ENCODE results near the gene USHBP1.
"Not testable (repeated sequence)": the region's sequence is repeated elsewhere in the genome, so short reads cannot be mapped to it uniquely, and the experiment has no call there.

Gene USHBP1

GRCh38 chr19:17302391-17303166 is 38.0 kb upstream of the USHBP1 start:
- peak in 1 of 2 donors; percentile 32 for DNase-seq
- Mint-ChIP-seq H3K27ac (no peak overlapping the region), H3K4me3 (peak overlapping the region; percentile 68 to 79), H3K4me1 (peaks cover 49% of the 10 kb centered on the region), H3K27me3 (no peaks in the 10 kb centered on the region), H3K9me3 (no peaks in the 10 kb centered on the region)
- ATAC-seq: no peak

GRCh38 chr19:17300992-17301619 is 36.6 kb upstream of the USHBP1 start:
- Mint-ChIP-seq H3K27me3 (no peaks in the 10 kb centered on the region), H3K27ac (no peak overlapping the region), H3K4me1 (peaks cover 44% of the 10 kb centered on the region), H3K9me3 (no peaks in the 10 kb centered on the region), H3K4me3 (no peak overlapping the region)
- no peak for ATAC-seq
- DNase-seq: no peak

GRCh38 chr19:17296976-17297375 is 32.4 kb upstream of the USHBP1 start:
- Mint-ChIP-seq H3K27ac (peak overlapping the region in 1 of 2 donors; percentile 59), H3K27me3 (no peaks in the 10 kb centered on the region), H3K4me1 (peaks cover 45% of the 10 kb centered on the region), H3K9me3 (no peaks in the 10 kb centered on the region), H3K4me3 (no peak overlapping the region)
- DNase-seq: no peak
- ATAC-seq: no peak

GRCh38 chr19:17296273-17296672 is 31.7 kb upstream of the USHBP1 start:
- Mint-ChIP-seq H3K27me3 (no peaks in the 10 kb centered on the region), H3K27ac (peak overlapping the region in 1 of 2 donors; percentile 57), H3K4me1 (peaks cover 42% of the 10 kb centered on the region), H3K9me3 (no peaks in the 10 kb centered on the region), H3K4me3 (no peak overlapping the region)
- ATAC-seq (no peak), DNase-seq (no peak)

GRCh38 chr19:17295551-17295950 is 31.0 kb upstream of the USHBP1 start:
- H3K9me3 Mint-ChIP-seq, H3K27ac Mint-ChIP-seq, ATAC-seq, H3K4me3 Mint-ChIP-seq, H3K27me3 Mint-ChIP-seq, DNase-seq: not testable (repeated sequence)
- peaks cover 41% of the 10 kb centered on the region for H3K4me1 Mint-ChIP-seq

DNA sequence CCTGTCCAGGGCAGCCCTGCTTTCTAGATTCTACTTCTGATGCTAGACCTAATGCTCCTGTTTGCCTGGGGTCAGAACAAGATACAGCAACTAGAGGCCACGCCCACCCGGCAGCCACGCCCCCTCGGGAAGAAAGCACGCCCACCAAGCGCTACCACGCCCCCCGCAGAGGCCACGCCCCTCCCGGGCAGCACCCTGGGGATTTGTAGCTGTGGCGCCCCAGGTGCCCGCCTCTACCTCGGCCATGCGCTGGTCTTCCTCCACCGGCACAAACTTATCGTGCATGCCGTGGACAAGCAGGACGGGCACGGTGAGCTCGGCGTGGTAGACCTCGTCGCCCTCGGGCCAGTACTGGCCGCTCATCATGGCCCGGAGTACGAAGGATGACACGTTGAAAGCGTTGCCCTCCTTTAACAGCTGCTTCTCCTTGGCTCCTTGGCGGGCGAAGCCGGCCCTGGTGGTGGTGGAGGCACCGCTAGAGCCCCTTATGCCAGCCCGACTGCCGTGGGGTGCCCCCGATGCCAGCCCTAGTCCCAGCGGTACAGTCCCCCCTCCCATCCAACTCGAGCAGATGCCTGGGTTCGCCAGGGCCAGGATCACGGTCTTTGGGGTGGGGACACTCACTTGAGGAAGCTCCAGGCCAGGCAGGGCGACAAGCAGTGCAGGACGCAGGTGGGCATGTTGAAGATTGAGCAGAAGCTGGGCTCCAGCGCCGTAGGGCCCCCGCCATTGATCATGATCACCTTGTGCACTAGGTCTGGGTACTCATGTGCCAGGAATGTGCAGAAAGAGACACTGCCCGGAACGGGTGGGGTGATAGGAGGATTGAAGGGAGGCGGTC is 29.7 kb upstream of the USHBP1 start:
- Mint-ChIP-seq H3K4me1 (peaks cover 41% of the 10 kb centered on the region), H3K4me3 (no peak overlapping the region), H3K27ac (peak overlapping the region in 1 of 2 donors; percentile 33), H3K27me3 (no peaks in the 10 kb centered on the region), H3K9me3 (no peaks in the 10 kb centered on the region)
- DNase-seq (peak; percentile 47 to 56), ATAC-seq (no peak)

DNA sequence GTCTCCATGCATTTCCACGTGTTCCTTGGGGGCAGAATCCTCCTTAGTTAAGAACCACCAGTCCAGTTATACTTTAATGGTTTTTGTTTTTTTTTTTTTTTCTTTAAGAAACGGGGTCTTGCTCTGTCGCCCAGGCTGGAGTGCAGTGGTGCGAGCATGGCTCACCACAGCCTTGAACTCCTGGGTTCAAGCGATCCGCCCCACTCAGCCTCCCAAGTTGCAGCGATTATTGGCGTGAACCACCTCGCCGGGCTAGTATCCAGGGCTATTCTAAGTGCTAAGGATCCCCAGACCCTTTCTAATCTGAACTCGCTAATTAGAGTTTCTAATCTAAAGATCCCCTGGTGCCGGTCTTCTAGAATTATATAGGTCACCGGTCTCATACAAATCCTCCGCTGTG is 29.1 kb upstream of the USHBP1 start:
- no peaks in the 10 kb centered on the region for H3K27me3 Mint-ChIP-seq
- H3K9me3 Mint-ChIP-seq: no peaks in the 10 kb centered on the region
- H3K4me3 Mint-ChIP-seq: no peak overlapping the region
- H3K27ac Mint-ChIP-seq: peak overlapping the region in 1 of 2 donors; percentile 33
- no peak for ATAC-seq
- DNase-seq: no peak
- peaks cover 41% of the 10 kb centered on the region for H3K4me1 Mint-ChIP-seq

GRCh38 chr19:17292301-17293074 is 27.9 kb upstream of the USHBP1 start:
- ATAC-seq (peak; percentile 97), DNase-seq (peak; percentile 83 to 90)
- H3K27ac Mint-ChIP-seq: peak overlapping the region; percentile 61 to 95
- H3K4me1 Mint-ChIP-seq: peaks cover 41% of the 10 kb centered on the region
- H3K4me3 Mint-ChIP-seq: peak overlapping the region; percentile 90 to 94
- H3K27me3 Mint-ChIP-seq: no peaks in the 10 kb centered on the region
- no peaks in the 10 kb centered on the region for H3K9me3 Mint-ChIP-seq

DNA sequence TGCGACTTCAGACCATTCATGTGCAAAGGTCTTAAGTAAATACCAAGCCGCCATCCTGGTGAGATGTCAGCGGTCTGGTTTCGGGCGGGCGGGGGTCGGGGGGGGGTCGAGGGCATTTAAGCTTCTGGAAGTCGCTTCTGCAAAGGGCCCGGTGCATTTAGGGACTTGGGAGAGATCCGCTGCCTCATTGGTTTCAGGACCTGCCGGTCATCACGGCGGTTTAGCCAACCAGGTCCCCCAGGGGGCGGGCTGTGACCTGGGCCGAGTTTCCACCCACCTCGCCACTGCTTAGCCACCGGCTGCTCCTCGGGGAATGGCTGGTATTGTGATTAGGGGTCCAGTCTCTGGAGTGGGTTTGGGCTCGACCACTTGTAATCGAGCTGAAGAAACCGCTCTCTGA is 24.9 kb upstream of the USHBP1 start:
- ATAC-seq (no peak), DNase-seq (peak; percentile 42 to 65)
- Mint-ChIP-seq H3K4me1 (peaks cover 28% of the 10 kb centered on the region), H3K27me3 (no peaks in the 10 kb centered on the region), H3K27ac (no peak overlapping the region), H3K9me3 (no peaks in the 10 kb centered on the region), H3K4me3 (no peak overlapping the region)

DNA sequence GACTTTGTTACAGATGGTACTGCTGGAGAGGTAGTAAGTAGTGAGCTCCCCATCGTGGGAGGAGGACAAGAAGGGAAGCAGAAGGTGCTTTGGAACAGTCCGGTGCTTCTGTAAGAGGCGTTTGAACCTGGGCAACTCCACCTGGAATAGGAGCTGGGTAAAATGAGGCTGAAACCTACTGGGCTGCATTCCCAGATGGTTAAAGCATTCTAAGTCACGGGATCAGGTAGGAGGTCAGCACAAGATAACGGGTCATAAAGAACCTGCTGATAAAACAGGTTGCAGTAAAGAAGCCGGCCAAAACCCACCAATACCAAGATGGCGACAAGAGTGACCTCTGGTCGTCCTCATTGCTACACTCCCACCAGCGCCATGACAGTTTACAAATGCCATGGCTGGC is 22.2 kb upstream of the USHBP1 start:
- H3K9me3 Mint-ChIP-seq: no peaks in the 10 kb centered on the region
- H3K27me3 Mint-ChIP-seq: no peaks in the 10 kb centered on the region
- ATAC-seq (no peak), DNase-seq (no peak)
- H3K27ac Mint-ChIP-seq: no peak overlapping the region
- H3K4me3 Mint-ChIP-seq: no peak overlapping the region
- peaks cover 21% of the 10 kb centered on the region for H3K4me1 Mint-ChIP-seq

DNA sequence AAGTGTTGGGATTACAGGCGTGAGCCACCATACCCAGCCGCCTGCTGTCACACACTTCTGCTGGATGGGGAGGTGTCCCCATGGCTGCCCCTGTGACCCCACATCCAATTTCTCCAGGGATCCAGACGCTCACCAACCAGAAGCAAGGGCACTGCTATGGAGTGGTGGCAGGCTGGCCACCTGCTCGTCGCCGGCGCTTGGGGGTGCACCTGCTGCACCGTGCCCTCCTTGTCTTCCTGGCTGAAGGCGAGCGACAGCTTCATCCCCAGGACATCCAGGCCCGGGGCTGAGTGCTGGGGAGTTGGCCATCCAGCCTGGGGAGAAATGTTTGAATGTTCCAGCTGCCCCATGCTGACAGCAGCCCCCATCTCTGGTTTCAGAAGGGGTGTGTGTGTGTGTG is 21.7 kb upstream of the USHBP1 start:
- ATAC-seq (no peak), DNase-seq (no peak)
- H3K9me3 Mint-ChIP-seq: no peaks in the 10 kb centered on the region
- H3K4me3 Mint-ChIP-seq: no peak overlapping the region
- H3K4me1 Mint-ChIP-seq: peaks cover 24% of the 10 kb centered on the region
- H3K27me3 Mint-ChIP-seq: no peaks in the 10 kb centered on the region
- no peak overlapping the region for H3K27ac Mint-ChIP-seq

DNA sequence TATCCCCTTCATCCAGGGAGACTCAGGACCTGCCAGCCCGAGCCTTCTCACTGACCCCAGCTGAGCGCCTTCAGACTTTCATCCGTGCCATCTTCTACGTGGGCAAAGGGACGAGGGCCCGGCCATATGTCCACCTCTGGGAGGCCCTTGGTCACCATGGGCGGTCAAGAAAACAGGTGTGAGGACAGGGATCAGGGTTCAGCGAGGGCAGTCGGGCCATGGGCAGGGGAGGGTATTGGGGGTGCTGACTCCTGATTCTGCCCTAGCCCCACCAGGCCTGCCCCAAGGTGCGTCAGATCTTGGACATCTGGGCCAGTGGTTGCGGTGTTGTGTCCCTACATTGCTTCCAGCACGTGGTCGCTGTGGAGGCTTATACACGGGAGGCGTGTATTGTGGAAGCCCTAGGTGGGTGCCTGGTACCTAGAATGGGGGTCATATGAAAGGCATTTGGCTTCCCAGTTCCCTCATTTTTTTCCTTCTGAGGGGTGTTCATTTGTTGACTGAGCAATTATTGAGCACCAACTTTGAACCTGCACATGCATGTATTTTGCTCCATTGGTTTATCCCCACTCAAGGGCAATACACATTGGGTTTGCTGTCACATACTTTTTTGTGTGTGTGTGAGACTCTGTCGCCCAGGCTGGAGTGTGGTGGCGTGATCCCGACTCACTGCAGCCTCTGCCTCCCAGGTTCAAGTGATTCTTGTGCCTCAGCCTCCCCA is 21.0 kb upstream of the USHBP1 start:
- no peak overlapping the region for H3K4me3 Mint-ChIP-seq
- H3K27ac Mint-ChIP-seq: no peak overlapping the region
- ATAC-seq: no peak
- H3K9me3 Mint-ChIP-seq: no peaks in the 10 kb centered on the region
- no peaks in the 10 kb centered on the region for H3K27me3 Mint-ChIP-seq
- no peak for DNase-seq
- H3K4me1 Mint-ChIP-seq: peaks cover 27% of the 10 kb centered on the region

- H3K27ac Mint-ChIP-seq: no peak overlapping the region
- H3K4me3 Mint-ChIP-seq: peak overlapping the region in 1 of 2 donors; percentile 67
- H3K9me3 Mint-ChIP-seq: no peaks in the 10 kb centered on the region
- no peak for ATAC-seq
- no peaks in the 10 kb centered on the region for H3K27me3 Mint-ChIP-seq
- H3K4me1 Mint-ChIP-seq: peaks cover 27% of the 10 kb centered on the region
- no peak for DNase-seq
Measured at GRCh38 chr19:17283504-17283996, 19.0 kb upstream of the USHBP1 start.

GRCh38 chr19:17282488-17283125 is 18.1 kb upstream of the USHBP1 start:
- Mint-ChIP-seq H3K27ac (peak overlapping the region; percentile 87 to 94), H3K4me1 (peaks cover 27% of the 10 kb centered on the region), H3K4me3 (peak overlapping the region; percentile 90 to 96), H3K9me3 (no peaks in the 10 kb centered on the region), H3K27me3 (no peaks in the 10 kb centered on the region)
- ATAC-seq (peak; percentile 94), DNase-seq (peak; percentile 82 to 86)
